GM12892 (cell line): ENCODE results near the gene ERMARD.

Experiments
- POLR2A ChIP-seq: IDR thresholded peaks from 2 replicates; pipeline ENCODE4 v1.6.1; 2011; ENCODE audit warnings: low read depth, low read length, control low read depth
- POLR2AphosphoS5 ChIP-seq: IDR thresholded peaks from 2 replicates; pipeline ENCODE4 v1.6.1; 2011; ENCODE audit warnings: low read depth, low read length, control low read depth
- TAF1 ChIP-seq: IDR thresholded peaks from 2 replicates; pipeline ENCODE4 v1.6.1; 2011; ENCODE audit warnings: low read depth, mild to moderate bottlenecking, control low read depth, low read length, borderline replicate concordance

DNA sequence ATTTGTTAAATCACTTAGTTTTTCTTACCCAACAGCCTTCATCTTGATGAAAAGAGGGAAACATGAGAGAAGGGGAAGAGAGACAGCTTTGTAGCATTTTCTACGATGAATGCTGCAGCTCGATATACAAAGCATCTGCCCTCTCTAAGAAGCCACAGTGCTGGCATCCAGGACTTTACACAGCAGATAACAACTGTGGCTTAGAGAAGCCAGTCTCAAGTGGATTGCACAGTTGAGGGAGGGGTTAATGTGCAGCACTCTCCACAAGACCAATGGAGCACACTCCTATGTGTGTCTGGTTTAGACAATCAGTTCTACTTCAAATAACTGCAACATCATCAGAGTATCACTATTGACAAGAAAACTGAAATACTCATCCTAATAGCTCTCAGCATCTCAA is 43.6 kb upstream of the ERMARD start:
- TF ChIP-seq POLR2A (no peak), POLR2AphosphoS5 (no peak), TAF1 (no peak)
